NCI-H2171 (cell line): ENCODE measurements around the gene OSBPL8.

Experiments
- DNase-seq: peaks from one replicate; lab custom pipeline; 2025; lab: John Stamatoyannopoulos, UW

The OSBPL8 gene

DNA sequence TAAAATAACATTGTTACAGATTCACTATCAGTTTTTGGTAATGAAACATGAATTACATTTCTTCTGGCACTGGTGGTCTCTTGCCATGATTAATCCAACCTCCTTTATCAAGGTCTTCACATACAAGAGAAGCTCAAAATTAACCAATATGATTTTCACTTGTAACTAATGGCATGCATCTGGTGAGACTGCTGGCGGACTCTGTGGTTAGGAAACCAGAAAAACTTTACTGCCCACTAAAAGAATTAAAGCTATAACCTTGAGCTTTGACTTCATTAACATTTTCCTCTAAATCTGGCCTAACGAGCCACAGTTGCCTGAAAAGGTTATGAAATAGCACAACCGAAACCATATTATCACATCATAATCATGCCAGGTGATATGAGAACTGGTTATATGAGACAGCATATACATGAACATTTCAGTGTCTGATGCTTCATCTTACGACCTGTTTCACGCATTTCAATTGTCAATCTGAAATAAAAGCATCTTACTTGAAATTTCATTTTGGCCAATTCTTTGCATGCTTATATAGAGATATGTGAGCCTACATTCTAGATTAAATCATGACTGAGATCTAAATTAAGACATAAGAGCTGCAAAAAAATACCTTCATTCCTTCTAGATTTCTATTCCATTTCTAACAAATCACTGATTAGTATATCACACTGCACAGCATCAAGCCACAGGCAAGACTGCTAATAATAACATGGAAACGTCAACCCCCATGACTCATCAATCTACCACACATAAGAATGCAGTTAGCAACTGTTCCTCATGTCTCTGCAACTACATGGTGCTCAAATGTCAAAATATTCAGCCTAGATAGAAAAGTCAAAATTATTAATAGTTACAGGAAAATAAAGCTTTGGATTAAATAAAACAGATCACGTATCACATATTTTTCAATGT lies 89.3 kb downstream of the OSBPL8 start:
- DNase-seq, result no peak

DNA sequence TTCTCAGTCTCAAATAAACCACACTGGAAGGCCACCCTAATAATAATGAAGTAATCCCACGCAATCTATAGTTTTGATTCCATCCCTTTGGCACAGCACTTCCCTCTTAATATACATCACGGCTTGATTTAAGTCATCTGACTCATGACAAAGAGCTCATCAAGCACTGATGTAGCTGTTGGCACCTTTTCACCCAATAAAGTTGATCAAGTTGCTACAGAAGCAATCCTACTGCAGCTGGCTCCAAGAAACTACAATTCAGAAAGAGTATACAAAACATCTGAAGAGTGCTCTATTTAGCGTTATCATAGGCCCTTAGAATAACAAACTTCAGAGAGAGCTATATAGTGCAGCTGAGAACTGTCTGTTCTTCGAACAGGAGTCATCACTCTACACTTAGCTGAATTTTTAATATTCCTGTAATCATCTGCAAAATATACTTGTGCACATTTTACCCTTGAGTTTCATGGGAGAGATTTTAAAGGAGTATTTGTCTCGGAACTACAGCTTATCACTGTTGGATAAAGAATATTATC lies 94.9 kb downstream of the OSBPL8 start:
- DNase-seq, result no peak

DNA sequence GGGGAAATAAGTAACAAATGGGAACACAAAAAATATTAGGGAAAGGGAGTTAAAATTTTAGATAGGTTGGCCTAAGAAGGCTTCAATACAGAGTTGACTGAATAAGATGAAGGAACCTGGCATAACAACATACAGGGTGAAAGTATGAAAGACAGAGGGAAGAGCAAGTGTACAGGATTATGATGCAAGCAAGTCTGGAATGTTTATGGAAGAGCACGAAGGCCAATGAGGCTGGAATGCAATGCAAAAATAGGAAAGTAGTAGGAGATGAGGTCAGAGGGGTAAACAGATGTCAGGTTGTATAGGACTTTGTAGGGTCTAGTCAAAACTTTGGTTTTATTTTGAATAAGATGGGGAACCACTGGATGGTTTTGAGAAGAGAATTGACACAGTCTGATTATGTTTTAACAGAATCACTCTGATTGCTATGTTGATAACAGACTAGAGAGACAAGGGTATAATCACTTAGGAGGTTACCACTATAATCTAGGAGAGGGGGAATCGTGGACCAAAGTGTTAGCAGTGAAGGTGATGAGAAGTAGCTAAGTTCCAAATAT lies 96.8 kb downstream of the OSBPL8 start:
- DNase-seq, result no peak

DNA sequence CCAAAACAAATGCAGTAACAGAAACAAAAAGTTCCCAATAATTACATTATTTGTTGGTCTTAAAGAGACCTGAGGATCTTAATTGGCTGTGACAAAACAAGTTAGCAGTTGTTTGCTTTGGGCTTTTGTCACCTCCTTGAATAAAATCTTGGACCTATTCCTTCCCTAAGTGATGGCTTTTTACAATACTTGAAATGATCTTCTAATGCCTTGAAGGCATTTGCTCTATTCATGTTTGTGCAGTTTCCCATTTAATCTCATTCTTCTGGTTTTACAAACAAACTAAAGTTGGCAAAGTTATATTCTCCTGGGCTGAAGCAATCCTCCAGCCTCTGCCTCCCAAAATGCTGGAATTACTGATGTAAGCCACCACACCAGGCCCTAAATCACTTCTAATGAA lies 98.8 kb downstream of the OSBPL8 start:
- no peak for DNase-seq

DNA sequence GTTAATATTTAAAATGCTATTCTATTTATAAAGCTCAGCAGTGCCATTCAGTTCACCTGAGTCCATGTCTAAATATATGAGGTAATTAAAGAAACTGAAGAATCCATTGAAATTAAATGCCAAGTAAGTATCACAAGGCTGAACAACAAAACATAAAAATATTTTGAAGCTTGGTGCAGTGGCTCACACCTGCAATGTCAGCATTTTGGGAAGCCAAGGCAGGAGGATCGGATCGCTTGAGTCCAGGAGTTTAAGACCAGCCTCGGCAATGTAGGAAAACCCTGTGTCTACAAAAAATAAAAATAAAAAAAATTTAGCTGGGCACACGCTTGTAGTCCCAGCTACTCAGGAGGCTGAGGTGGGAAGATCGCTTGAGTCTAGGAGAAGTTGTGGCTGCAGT lies 101.8 kb downstream of the OSBPL8 start:
- DNase-seq, result no peak

DNA sequence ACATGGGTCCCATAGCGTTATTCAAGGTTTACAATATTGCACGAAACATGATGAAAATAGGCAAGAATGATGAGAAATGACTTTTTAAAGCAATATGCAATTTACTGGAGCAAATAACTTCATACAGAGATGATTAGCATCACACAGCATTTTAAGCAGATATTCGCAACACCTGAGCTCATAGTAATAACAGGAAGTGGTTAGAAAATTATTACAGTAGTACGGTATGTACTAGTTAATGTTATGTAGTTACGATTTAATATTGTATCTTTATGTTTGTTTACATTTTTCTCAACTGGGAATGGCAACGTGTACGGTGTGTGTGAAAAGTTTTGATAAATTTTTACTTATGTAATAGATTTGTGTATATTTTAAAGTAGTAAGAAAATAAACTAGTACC lies 102.6 kb downstream of the OSBPL8 start:
- DNase-seq, result no peak

DNA sequence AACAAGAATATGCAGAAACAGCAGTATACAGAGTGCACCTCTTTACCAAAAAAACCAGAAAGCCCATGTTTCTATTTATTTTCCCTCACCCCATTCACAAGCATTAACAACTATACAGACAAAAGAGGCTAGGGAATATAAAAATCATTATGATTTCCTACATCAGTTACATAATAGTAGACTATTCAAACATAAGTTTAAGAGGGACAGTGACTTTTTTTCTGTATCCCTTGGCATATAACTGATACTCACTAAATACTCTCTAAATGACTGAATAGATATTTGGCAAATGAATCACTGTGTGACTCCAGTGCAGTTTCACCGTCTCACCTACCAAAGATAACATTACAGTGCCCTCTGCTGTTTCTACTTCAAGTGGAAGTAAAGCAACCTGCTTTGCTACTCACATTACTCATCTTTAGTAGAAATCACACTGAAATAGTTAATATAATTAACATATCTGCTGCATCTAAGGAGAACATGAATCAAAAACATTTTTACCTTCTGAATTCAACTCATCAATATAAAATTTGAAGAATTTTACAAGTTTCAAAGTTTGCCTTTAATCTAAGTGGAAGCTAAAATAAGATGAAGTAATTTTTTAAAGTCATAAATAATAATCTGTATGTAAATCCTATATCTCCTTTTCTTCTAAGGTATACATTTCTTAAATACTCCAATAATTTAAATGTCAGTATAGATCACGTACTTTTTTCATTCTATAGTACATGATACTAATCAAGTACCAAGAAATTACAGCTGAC lies 103.8 kb downstream of the OSBPL8 start:
- DNase-seq, result peak; percentile 58

DNA sequence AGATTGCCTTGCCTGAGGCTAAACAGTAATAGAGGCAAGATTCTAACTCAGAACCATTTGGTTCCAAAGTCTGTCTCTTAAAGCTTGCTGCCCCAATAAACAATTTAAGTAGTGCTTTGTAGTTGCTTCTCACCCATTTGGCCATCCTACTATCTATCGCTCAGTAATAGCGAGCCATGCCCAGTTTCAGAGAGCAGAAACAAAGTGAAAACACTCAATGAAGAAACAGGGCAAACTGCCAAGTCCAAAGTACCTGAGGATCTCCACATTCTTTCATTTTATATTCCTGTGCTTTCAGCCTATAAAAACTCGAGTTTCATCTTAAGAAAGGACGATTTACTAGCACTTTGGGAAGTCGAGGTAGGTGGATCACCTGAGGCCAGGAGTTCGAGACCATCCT lies 108.0 kb downstream of the OSBPL8 start:
- DNase-seq, result no peak

DNA sequence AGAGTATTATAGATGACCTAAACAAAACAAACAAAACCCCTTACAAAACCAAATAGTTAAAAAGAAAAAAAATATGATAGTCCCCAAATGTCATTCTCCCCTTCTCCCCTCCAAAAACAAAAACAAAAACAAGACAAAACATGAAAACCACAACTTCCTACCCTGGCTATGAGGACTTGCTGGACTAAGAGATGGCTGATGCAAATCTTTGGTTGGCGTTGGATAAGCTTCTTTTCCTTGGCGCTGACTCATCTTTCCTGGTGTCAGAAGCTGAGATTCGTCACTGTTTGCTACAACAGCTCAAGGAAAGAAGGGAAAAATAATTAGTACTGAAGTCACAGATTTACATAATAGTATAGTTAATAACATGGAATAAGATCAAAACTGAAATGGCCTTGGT lies 108.9 kb downstream of the OSBPL8 start:
- DNase-seq, result no peak

DNA sequence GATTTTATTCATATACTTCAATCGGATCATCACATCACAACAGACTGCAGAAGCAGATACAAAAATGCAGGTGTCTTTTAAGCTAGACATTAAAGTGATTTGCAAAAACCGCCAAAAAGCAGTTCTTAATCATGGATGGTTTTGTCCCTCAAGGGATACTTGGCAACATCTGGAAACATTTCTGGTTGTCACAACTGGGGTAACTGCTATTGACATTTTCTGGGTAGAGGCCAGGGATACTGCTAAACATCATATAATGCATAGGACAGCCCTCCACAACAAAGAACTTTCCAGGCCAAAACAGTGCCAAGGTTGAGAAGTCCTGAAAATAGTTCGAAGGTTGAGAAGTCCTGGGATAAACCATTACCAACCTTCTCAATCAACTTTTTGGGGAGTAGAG lies 109.6 kb downstream of the OSBPL8 start:
- no peak for DNase-seq

DNA sequence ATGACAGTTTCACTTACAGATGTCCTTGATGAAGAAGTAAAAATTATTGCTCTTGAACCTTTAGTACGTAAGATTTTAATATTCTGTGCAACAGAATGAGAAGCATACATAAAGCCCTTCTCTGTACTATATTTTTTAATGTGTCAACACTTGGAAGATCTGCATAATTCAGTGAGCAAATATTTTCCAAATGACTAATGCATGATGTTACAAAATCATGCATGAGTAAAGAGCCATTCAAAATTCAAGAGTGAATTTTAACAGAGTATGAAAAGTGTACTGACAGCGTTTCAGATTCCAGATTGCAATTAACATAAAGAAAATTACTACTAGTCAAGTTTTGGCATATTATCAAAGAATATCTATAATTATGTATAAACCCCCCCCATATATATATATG lies 110.0 kb downstream of the OSBPL8 start:
- no peak for DNase-seq

DNA sequence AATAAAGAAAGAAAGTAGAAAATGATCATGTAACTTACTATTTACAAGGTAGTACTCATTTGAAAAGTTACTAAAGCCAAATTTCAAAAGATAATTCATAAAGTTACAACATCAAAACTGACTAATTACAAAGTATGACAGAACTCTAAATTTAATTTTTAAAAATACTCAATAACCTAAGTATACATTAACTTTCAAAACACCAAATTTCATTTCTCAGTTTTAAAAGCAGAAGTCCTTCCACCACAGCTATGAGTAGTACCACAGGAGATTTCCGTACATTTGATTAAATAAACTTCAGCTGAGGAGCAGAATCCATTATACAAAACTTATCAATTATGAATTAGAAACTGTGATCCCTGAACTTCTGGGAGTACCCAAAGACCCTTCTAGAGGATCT lies 110.6 kb downstream of the OSBPL8 start:
- no peak for DNase-seq

DNA sequence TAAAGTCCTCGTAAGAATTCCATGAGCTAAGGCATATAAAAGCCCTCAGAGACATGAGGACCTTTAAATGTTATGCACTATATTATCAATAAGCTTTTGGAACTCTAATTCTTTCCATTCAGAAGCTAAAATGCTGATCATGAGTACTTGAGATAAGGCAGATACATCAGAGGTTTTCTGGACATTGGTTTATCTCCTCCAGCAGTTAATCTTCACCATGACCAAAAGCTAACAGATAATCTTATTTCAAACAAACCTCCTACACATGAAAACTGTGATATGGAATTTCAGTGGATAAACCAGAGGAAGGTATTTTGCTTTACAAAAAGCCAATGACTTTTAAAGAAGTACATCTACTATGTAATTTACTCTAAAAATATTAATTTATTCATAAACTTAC lies 113.5 kb downstream of the OSBPL8 start:
- no peak for DNase-seq

DNA sequence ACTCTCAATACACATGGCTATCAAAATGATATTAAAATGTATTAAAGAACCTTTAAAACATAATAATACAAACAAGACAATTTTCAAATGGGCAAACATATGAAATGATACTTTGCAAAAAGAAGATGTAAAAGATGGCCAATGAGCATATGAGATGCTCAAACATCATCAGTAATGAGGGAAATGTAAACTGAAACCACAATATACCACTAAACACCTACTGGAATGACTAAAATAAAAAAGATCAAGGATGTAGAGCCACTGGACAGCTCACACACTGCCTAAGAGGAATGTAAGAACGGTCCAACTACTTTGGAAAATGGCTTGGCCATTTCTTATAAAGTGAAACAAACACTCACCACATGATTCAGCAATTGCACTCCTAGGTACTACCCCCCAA lies 114.1 kb downstream of the OSBPL8 start:
- DNase-seq, result no peak

DNA sequence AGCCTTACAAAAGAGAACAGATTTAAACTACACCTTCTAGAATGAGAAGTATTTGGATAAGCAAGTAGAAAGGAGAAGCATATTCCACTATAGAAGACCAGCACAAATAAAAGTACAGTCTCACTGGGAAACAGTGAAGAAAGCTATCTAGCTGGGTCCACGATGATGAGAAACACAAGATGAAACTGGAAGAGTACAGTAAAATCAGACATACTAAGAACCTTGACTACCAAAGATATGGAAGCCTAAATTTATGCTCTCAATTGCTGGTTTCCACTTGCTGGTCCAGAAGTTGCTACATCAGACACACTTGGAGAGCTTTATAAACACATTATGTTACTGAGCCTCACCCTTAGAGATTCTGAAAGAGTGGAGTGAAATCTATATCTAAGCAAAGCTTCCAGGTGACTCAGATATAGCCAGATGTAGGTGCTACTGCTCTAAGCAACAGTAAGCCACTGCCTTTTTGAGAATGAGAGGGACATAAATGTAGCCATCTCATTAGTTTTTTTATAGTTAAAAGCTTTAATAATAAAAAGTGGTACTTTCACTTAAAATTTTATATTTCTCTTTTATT lies 115.1 kb downstream of the OSBPL8 start:
- DNase-seq, result no peak

DNA sequence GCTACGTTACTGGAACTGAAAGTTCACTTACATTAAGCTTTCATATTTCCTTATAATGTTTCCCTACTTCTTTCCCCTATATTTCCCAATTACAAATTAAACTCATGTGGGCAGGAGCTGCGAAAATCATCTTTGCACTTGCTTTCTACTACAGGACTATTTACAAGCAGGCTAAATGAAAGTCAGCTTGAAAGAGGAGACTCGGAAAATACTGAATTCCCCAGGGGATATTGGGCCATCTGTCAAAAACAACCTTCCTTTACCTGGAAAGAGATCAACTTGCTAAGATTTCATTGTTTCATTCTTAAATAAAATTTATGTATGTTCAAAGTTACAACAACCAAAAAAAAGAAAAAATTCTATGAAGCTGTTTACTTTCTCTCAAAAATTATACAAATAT lies 118.6 kb downstream of the OSBPL8 start:
- peak; percentile 85 for DNase-seq

DNA sequence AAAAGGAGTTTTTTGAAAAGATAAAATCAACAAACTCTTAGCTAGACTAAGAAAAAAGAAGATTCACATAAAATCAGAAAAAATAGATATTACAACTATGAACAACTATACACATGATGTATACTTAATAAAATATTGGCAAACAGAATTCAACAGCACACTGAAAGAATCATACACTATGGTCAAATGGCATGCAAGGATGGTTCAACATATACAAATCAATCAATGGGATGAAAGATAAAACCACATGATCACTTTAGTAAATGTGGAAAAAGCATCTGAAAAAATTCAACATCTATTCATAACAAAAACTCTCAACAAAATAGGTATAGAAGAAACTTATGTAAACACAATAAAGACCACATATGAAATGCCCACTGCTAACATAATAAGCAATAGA lies 126.8 kb downstream of the OSBPL8 start:
- DNase-seq, result no peak

DNA sequence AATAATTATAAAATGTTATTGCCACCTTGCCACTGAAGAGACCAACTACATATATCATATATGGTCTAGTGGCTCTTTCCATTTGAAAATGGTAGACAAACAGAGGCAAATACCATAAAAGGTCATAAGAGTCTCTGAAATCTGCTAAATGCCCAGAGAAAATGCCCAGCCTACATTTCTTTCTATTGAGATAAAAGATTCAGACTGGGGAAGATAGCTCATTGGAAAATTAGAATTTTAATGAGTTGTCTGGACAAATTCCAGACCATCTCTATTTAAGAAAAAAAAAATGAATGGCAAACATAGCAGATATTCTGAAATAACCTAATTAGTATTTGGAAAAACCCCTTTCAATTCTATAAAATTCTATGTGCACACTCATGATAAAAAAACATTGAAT lies 131.5 kb downstream of the OSBPL8 start:
- no peak for DNase-seq

DNA sequence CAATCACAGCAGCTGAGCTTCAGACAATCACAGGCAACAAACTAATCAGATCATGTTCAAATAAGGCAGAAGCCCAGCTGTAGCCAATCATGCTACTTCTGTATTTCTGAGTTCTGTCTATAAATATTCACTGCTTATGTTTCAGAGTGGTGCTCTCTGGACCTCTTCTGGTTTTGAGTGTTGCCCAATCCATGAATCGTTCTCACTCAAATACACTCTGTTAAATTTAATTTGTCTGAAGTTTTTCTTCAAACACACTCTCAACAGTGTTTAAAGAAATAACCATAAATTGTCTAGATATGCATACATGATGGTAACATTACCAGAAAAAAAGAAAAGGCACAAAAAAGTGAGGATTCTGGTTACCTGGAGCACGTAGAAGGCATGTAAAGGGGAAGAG lies 133.4 kb downstream of the OSBPL8 start:
- DNase-seq, result no peak

DNA sequence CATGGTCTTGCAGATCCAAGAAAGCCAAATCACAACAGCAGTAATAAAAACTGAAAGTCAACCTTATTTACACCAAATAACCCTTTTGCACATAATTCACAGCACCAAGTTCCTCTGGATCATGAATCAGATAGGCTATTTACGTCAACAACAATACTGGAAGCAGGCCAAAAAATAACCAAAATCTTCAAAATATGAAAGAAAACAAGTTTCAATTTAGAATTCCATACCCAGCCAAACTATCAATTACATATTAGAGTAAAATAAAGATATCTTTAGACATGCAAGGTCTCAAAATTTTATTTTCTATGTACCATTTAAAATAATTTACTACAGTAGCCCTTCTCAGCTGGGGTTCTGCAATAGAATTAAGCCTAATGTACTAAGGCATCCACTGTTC lies 134.6 kb downstream of the OSBPL8 start:
- no peak for DNase-seq

DNA sequence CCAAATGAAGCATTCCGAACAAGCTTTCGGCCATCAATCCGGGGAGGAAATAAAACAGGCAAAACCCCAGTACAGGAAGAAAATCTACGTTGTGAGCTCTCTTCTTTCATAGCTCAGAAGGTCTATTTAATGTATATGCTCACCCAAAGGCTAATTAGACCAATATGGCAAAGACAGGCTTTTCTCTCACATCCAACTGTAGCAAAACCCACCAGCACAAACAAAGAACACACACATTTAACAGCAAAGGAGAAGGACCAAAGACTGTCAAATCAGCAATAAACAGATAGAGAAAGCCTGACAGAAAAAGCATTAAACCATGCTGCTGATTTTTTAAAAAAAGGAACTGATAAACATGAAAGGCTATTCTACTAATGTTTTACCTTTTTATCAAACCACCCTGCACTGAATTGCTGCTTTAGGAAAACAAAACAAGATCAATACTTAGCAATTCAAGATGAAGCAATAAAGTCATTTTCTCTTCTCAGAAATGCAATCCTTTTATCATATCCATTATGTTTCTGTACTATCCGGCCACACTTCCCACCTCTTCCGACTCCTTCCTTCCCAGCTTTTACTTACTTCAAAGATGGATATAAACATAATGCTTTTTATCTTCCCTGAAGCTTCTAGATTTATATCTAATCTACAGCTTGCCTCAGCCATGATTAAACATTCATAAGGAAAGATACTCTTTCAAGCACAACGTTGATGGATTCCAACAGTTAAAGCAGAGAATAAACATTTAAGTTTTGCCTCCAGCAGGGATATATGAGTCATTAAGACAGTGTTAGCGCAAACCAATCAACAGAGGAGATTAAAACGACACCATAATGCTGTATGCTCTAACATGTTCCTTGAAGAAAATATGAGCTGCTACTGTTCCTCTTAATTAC lies 136.8 kb downstream of the OSBPL8 start:
- DNase-seq, result no peak
